Tibial artery (tissue), 4 donors: ENCODE measurements around the gene PCBP1.

ENCODE experiments used
- DNase-seq, 2 donors: peaks; one replicate each; pipeline ENCODE4 v3.0.0-alpha.2; 2019
- H3K27ac ChIP-seq, 2 donors: fragments of 200-600 bp; sonication (generic) in 1 of 2; 1 replicate in 1 of 2; 2 replicates in 1 of 2; pipeline ENCODE4 v1.5.1; 2018 to 2019; ENCODE audit warnings: mild to moderate bottlenecking in 1 of 2
- H3K27me3 ChIP-seq, 2 donors: fragments of 200-600 bp; sonication (generic) in 1 of 2; one replicate each; pipeline versions ENCODE4 v1.5.1 to v1.6.0; 2016 to 2019
- H3K36me3 ChIP-seq, 3 donors: fragments of 200-600 bp; sonication (generic) in 2 of 3; one replicate each; pipeline ENCODE4 v1.5.1; 2016 to 2019; ENCODE audit warnings: mild to moderate bottlenecking in 2 of 3
- H3K4me1 ChIP-seq, 4 donors: fragments of 200-600 bp; sonication (generic) in 2 of 4; 1 replicate in 3 of 4; 2 replicates in 1 of 4; pipeline ENCODE4 v1.5.1; 2016 to 2019
- H3K4me3 ChIP-seq, 2 donors: fragments of 200-600 bp; sonication (generic) in 1 of 2; 1 replicate in 1 of 2; 2 replicates in 1 of 2; pipeline ENCODE4 v1.5.1; 2018 to 2019; ENCODE audit warnings: mild to moderate bottlenecking in 2 of 2
- H3K9me3 ChIP-seq, 3 donors: fragments of 200-600 bp; sonication (generic) in 1 of 3; one replicate each; pipeline ENCODE4 v1.5.1; 2016 to 2019
- intact Hi-C: fragments of 100-400 bp; cut with DNase I; formaldehyde crosslinking; loops from one replicate; pipeline ENCODE4 v1.15.0; 2023; ENCODE audit warnings: low total_unique reads
- TF ChIP-seq, protein P1 (sequence below), 2 experiments: fragments of 200-600 bp in 1 of 2; fragments of 450-650 bp in 1 of 2; IDR thresholded peaks; one replicate each; pipeline ENCODE4 v1.5.1; 2017 to 2019; ENCODE audit warnings: antibody characterized with exemption in 2 of 2, mild to moderate bottlenecking in 1 of 2, moderate library complexity in 1 of 2

The PCBP1 gene

DNA sequence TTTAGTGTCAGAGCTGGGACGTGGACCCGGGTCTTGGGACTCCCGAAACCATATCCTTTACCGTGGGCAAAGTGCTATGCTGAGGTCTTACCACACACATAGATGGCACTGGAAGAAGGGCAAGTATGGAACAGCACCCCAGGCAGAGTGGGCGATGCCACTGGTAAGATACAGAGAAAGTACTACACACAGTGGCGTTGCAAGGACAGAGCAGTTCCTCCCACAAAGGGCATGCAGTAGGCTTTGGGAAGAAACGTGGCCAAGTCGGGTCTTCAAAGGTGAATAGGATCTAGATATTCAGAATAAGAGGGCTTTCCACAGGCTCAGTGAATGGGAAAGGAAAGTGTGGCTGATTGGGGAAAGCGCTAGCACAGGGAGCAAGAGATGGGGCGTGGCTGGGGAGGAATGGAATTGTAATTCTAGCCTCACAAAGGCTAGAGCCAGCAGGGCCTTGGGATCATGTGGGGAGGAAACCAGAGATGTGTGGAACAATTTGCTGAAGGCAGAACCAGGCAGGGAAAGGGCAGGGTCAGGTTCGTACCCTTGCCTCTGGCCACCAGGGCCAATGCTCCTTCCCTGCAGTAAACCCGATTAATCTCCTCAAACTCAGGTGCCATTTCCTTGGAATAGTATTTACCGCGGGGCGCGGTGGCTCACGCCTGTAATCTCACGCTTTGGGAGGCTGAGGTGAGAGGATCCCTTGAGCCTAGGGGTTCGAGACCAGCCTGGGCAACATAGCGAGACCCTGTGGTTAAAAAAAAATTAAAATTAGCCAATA lies 36.0 kb downstream of the PCBP1 start:
- H3K4me3 ChIP-seq, result peak overlapping the region; percentile 59 to 61
- peak; percentile 81 to 83 for DNase-seq
- intact Hi-C loops, result no loop called here

DNA sequence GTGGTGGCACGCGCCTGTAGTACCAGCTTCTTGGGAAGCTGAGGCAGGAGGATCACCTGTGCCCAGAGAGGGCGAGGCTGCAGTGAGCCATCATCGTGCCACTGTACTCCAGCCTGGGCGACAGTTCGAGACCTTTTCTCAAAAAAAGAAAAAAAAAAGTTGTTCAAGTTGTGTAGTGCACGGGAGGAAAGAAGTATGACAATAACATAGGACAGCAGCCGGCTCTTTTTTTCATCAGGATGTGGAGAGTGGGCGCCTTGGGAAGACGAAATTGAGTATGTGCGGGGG lies 36.5 kb downstream of the PCBP1 start:
- no peaks in the 10 kb centered on the region for H3K9me3 ChIP-seq
- no peaks in the 10 kb centered on the region for H3K36me3 ChIP-seq
- peak overlapping the region; percentile 98 for H3K27ac ChIP-seq
- peaks cover 0 to 31% (median 15%) of the 10 kb centered on the region in 4 donors for H3K4me1 ChIP-seq
- no peaks in the 10 kb centered on the region for H3K27me3 ChIP-seq
- H3K4me3 ChIP-seq, result peak overlapping the region; percentile 59 to 61
- TF ChIP-seq, protein P1, sequence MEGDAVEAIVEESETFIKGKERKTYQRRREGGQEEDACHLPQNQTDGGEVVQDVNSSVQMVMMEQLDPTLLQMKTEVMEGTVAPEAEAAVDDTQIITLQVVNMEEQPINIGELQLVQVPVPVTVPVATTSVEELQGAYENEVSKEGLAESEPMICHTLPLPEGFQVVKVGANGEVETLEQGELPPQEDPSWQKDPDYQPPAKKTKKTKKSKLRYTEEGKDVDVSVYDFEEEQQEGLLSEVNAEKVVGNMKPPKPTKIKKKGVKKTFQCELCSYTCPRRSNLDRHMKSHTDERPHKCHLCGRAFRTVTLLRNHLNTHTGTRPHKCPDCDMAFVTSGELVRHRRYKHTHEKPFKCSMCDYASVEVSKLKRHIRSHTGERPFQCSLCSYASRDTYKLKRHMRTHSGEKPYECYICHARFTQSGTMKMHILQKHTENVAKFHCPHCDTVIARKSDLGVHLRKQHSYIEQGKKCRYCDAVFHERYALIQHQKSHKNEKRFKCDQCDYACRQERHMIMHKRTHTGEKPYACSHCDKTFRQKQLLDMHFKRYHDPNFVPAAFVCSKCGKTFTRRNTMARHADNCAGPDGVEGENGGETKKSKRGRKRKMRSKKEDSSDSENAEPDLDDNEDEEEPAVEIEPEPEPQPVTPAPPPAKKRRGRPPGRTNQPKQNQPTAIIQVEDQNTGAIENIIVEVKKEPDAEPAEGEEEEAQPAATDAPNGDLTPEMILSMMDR (IDR thresholded peaks at IDR 0.05), result no peak
- intact Hi-C loops, result no loop called here
- no peak for DNase-seq

More for the DNA sequence above, 36.0 kb downstream of the PCBP1 start:
- Histone ChIP-seq H3K27me3 (no peaks in the 10 kb centered on the region), H3K4me1 (peaks cover 0 to 31% (median 15%) of the 10 kb centered on the region in 4 donors), H3K27ac (peak overlapping the region; percentile 98), H3K9me3 (no peaks in the 10 kb centered on the region), H3K36me3 (no peaks in the 10 kb centered on the region)
- TF ChIP-seq, protein P1 (IDR thresholded peaks at IDR 0.05), result no peak

DNA sequence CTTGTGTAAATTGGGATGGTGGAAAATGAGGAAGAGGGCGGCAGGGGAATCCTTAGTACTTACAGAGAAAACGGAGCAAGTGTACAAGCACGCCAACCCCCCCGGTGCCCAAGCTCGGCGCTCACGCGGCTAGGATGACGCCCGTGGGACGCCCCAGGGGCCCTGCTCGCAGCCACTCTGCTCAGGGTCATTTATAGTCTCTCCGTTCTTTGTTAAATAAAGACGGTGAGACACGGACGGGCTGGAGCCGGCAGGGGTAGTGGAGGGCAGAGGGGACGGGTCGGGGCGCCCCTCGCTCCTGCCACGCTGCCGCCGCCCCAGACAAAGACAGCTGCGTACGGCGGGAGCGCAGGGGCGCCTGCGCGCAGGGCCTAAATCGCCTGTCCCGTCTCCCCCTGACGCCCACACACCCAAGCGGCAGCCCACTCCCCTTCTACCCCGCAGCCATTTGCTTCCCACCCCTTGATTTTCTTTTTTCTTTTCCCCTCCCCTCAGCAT lies 37.8 kb downstream of the PCBP1 start:
- TF ChIP-seq, protein P1 (IDR thresholded peaks at IDR 0.05), result no peak
- DNase-seq, result peak; percentile 65 to 88
- Histone ChIP-seq H3K9me3 (no peaks in the 10 kb centered on the region), H3K4me1 (peaks cover 0 to 31% (median 15%) of the 10 kb centered on the region in 4 donors), H3K27ac (peak overlapping the region; percentile 98), H3K36me3 (no peaks in the 10 kb centered on the region), H3K4me3 (peak overlapping the region; percentile 59 to 61), H3K27me3 (no peaks in the 10 kb centered on the region)
- intact Hi-C loops, result no loop called here

DNA sequence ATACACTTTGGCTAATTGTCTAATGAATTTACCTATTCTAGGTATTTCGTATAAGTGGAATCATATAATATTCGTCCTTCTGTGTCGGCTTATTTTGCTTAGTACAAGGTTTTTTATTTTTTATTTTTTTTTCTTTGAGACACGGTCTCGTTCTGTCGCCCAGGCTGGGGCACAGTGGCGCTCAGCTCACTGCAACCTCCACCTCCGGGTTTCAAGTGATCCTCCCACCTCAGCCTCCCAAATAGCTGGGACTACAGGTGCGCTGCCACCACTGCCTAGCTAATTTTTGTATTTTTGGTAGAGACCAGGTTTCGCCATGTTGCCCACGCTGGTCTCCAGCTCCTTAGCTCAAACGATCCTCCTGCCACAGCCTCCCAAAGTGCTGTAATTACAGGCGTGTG lies 38.2 kb downstream of the PCBP1 start:
- Histone ChIP-seq H3K4me3 (peak overlapping the region; percentile 59 to 61), H3K27me3 (no peaks in the 10 kb centered on the region), H3K4me1 (peaks cover 0 to 31% (median 15%) of the 10 kb centered on the region in 4 donors), H3K9me3 (no peaks in the 10 kb centered on the region), H3K36me3 (no peaks in the 10 kb centered on the region), H3K27ac (peak overlapping the region; percentile 98)
- intact Hi-C loops, result no loop called here
- DNase-seq, result no peak
- TF ChIP-seq, protein P1 (IDR thresholded peaks at IDR 0.05), result no peak

DNA sequence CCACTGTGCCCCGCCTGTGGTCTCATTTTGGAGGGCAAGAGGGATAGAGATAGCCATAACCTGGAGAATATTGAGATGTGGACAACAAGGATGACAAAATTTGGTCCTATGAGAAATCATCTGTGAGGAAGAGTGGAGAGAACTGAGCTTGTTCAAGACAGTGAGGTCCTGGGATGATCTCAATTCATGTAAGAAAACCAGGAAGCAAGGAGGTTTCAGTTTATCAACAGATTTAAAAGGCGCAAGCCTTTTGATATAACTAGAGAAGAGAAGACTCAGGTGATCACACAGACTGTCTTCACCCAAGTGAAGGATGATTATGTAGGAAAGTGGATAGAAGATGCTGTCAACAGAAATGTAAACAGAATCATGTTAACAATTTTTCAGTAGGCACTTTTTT lies 39.1 kb downstream of the PCBP1 start:
- H3K36me3 ChIP-seq, result no peaks in the 10 kb centered on the region
- H3K27ac ChIP-seq, result no peak overlapping the region
- TF ChIP-seq, protein P1 (IDR thresholded peaks at IDR 0.05), result no peak
- H3K27me3 ChIP-seq, result no peaks in the 10 kb centered on the region
- H3K9me3 ChIP-seq, result no peaks in the 10 kb centered on the region
- intact Hi-C loops, result no loop called here
- DNase-seq, result no peak
- H3K4me1 ChIP-seq, result peaks cover 0 to 36% (median 24%) of the 10 kb centered on the region in 4 donors
- no peak overlapping the region for H3K4me3 ChIP-seq
